ENCODE results near the gene SYAP1. TPM values are rescaled to one million over a fixed set of nuclear protein-coding genes. Genes with fewer than 3 reads are reported as not detected.
A peak's percentile ranks its signal among the peaks of the same experiment; 100 is the strongest.

The SYAP1 gene
- total and polyA plus RNA-seq, 12 donors, result 9.7 to 25.4 (median 16.8) TPM

- no peak overlapping the region for H3K27ac ChIP-seq
- no peaks in the 10 kb centered on the region for H3K9me3 ChIP-seq
- intact Hi-C loops (cut with DNase I), result no loop called here
- no peak overlapping the region for H3K4me3 ChIP-seq
- WGBS, 2 donors, result 86 to 90% methylated on average over 3 of the region's 3 CpGs
- H3K36me3 ChIP-seq, result peaks cover 0 to 8% (median 0%) of the 10 kb centered on the region in 9 donors
- no peak for TF ChIP-seq CTCF (IDR thresholded peaks at IDR 0.05)
- ATAC-seq, result no peak
- peaks cover 0 to 10% (median 0%) of the 10 kb centered on the region in 9 donors for H3K4me1 ChIP-seq
- peaks cover 0 to 55% (median 0%) of the 10 kb centered on the region in 7 donors for H3K27me3 ChIP-seq
- DNase-seq, result no peak
Observed at GRCh38 chrX:16708016-16708415, 11.4 kb upstream of the SYAP1 start.

GRCh38 chrX:16711219-16711811 lies 8.1 kb upstream of the SYAP1 start:
- TF ChIP-seq CTCF (IDR thresholded peaks at IDR 0.05), result no peak
- Histone ChIP-seq H3K9me3 (no peaks in the 10 kb centered on the region), H3K36me3 (peaks cover 0 to 8% (median 0%) of the 10 kb centered on the region in 9 donors), H3K27ac (peak overlapping the region in 9 of 10 donors; percentile 69 to 90 (median 82)), H3K4me3 (peak overlapping the region; percentile 38 to 86 (median 78)), H3K27me3 (peaks cover 0 to 64% (median 0%) of the 10 kb centered on the region in 7 donors), H3K4me1 (peaks cover 0 to 10% (median 0%) of the 10 kb centered on the region in 9 donors)
- WGBS, 2 donors, result 32 to 40% methylated on average over 9 of the region's 9 CpGs
- no peak for ATAC-seq
- DNase-seq, result no peak
- intact Hi-C loops (cut with DNase I), result loop anchor here in 1 of 10 donors (10.0 kb wide), 1 partner anchor 153 kb away; no protein-coding TSS in a partner anchor

- intact Hi-C loops (cut with DNase I), result loop anchor here in 1 of 10 donors (10.0 kb wide), 1 partner anchor 153 kb away; no protein-coding TSS in a partner anchor
- peak in 1 of 2 donors; percentile 23 for DNase-seq
- 0% methylated on average over 37 to 49 of the region's 67 CpGs for WGBS, 2 donors
Observed at GRCh38 chrX:16711893-16712547, 7.4 kb upstream of the SYAP1 start.

More at GRCh38 chrX:16711893-16712547, 7.4 kb upstream of the SYAP1 start:
- peaks cover 0 to 10% (median 0%) of the 10 kb centered on the region in 9 donors for H3K4me1 ChIP-seq
- H3K4me3 ChIP-seq, result peak overlapping the region; percentile 38 to 86 (median 78)
- H3K27me3 ChIP-seq, result peaks cover 0 to 60% (median 0%) of the 10 kb centered on the region in 7 donors
- TF ChIP-seq CTCF (IDR thresholded peaks at IDR 0.05), result no peak
- H3K27ac ChIP-seq, result peak overlapping the region; percentile 61 to 90 (median 82)
- peak; percentile 58 to 80 (median 66) for ATAC-seq
- H3K36me3 ChIP-seq, result peaks cover 0 to 6% (median 0%) of the 10 kb centered on the region in 9 donors
- no peaks in the 10 kb centered on the region for H3K9me3 ChIP-seq

Measured in heart right ventricle (tissue), 16 donors.